ENCODE data around the gene PRRX2.

DNA sequence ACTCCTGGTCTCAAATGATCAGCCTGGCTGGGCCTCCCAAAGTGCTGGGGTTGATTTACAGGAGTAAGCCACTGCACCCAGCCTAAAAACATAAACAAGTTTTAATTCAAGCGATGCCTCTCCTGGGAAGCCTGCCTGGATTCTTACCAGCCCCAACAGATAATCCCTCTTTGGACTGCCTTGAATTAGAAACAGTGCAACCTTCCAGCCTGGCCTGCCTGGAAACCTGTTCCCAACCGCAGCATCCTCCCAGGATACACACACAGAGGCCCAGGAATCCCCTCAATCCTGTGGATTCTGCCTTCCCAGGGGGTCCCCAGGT is 68.1 kb downstream of the PRRX2 start:
- TF ChIP-seq, protein P1, sequence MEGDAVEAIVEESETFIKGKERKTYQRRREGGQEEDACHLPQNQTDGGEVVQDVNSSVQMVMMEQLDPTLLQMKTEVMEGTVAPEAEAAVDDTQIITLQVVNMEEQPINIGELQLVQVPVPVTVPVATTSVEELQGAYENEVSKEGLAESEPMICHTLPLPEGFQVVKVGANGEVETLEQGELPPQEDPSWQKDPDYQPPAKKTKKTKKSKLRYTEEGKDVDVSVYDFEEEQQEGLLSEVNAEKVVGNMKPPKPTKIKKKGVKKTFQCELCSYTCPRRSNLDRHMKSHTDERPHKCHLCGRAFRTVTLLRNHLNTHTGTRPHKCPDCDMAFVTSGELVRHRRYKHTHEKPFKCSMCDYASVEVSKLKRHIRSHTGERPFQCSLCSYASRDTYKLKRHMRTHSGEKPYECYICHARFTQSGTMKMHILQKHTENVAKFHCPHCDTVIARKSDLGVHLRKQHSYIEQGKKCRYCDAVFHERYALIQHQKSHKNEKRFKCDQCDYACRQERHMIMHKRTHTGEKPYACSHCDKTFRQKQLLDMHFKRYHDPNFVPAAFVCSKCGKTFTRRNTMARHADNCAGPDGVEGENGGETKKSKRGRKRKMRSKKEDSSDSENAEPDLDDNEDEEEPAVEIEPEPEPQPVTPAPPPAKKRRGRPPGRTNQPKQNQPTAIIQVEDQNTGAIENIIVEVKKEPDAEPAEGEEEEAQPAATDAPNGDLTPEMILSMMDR (IDR thresholded peaks at IDR 0.05 in 4 of 5, conservative IDR thresholded peaks at IDR 0.05 in 1 of 5) = no peak
- no peak for TF ChIP-seq POLR2A (IDR thresholded peaks at IDR 0.05)

Data from gastrocnemius medialis (tissue), 4 donors.